Gastroesophageal sphincter (tissue), 4 donors: ENCODE measurements around the gene UBAP2. TPM values are rescaled to one million over a fixed set of nuclear protein-coding genes. Genes with fewer than 3 reads are reported as not detected.
"Not testable (repeated sequence)": the region's sequence is repeated elsewhere in the genome, so short reads cannot be mapped to it uniquely, and the experiment has no call there.

ENCODE experiments used
- ATAC-seq: fragments of 150-250 bp; one replicate; pipeline ENCODE4 v1.9.1; 2016; ENCODE audit warnings: mild to moderate bottlenecking, moderate library complexity
- H3K27ac ChIP-seq, 4 donors: fragments of 200-600 bp; sonication (generic) in 3 of 4; 1 replicate in 3 of 4; 2 replicates in 1 of 4; pipeline ENCODE4 v1.5.1; 2016 to 2019
- H3K27me3 ChIP-seq: fragments of 200-600 bp; sonication (generic); one replicate; pipeline ENCODE4 v1.5.1; 2019
- H3K36me3 ChIP-seq, 2 donors: fragments of 200-600 bp; sonication (generic); one replicate each; pipeline ENCODE4 v1.5.1; 2019; ENCODE audit warnings: control low read depth in 1 of 2
- H3K4me1 ChIP-seq, 3 donors: fragments of 200-600 bp; sonication (generic); 1 replicate in 2 of 3; 2 replicates in 1 of 3; pipeline ENCODE4 v1.5.1; 2016 to 2019; ENCODE audit warnings: control low read depth in 2 of 3
- H3K4me3 ChIP-seq, 2 donors: fragments of 200-600 bp; sonication (generic); one replicate each; pipeline ENCODE4 v1.5.1; 2019; ENCODE audit warnings: mild to moderate bottlenecking in 1 of 2, moderate library complexity in 1 of 2
- H3K9me3 ChIP-seq, 3 donors: fragments of 200-600 bp; sonication (generic); one replicate each; pipeline ENCODE4 v1.5.1; 2017 to 2019; ENCODE audit warnings: control low read depth in 2 of 3
- CTCF ChIP-seq, 4 experiments: fragments of 200-600 bp in 2 of 4; fragments of 450-650 bp in 2 of 4; sonication (generic) in 1 of 4; IDR thresholded peaks; one replicate each; pipeline ENCODE4 v1.5.1; 2017 to 2019; ENCODE audit warnings: antibody characterized with exemption in 4 of 4, mild to moderate bottlenecking in 2 of 4, moderate library complexity in 2 of 4
- EP300 ChIP-seq: sonication (generic); formaldehyde crosslinking; IDR thresholded peaks from one replicate; pipeline ENCODE4 v1.6.1; 2017; ENCODE audit warnings: antibody characterized with exemption, mild to moderate bottlenecking
- POLR2A ChIP-seq, 2 donors: fragments of 450-650 bp; IDR thresholded peaks; one replicate each; pipeline ENCODE4 v1.6.1; 2017; ENCODE audit warnings: antibody characterized with exemption in 2 of 2, mild to moderate bottlenecking in 2 of 2, moderate library complexity in 1 of 2
- POLR2AphosphoS5 ChIP-seq: sonication (generic); formaldehyde crosslinking; IDR thresholded peaks from one replicate; pipeline ENCODE4 v1.6.1; 2017; ENCODE audit warnings: antibody characterized with exemption
- WGBS, 2 donors: methylation state at CpG; one replicate each; pipeline ENCODE4 v1.1.5; 2018; ENCODE audit warnings: low coverage in 1 of 2; 5-methylcytosine and 5-hydroxymethylcytosine counted together
- total RNA-seq, 4 donors: library from RNA; depleted of rRNA; stranded (reverse); fragments of >200 nt; gene quantifications; one replicate each; pipeline ENCODE4 v1.1.0, GENCODE V29; 2016

Gene UBAP2
- total RNA-seq, 4 donors from 2014 or later = 27.5 to 41.5 (median 32.8) TPM

- H3K4me1 ChIP-seq = peaks cover 0 to 26% (median 0%) of the 10 kb centered on the region in 3 donors
- H3K9me3 ChIP-seq = no peaks in the 10 kb centered on the region
- no peak for ATAC-seq
- no peaks in the 10 kb centered on the region for H3K27me3 ChIP-seq
- peaks cover 0 to 55% of the 10 kb centered on the region in 2 donors for H3K36me3 ChIP-seq
- WGBS, 2 donors = 46 to 82% methylated on average over 5 of the region's 5 CpGs
- TF ChIP-seq CTCF (IDR thresholded peaks at IDR 0.05) = no peak
- TF ChIP-seq POLR2A (IDR thresholded peaks at IDR 0.05) = no peak
- TF ChIP-seq POLR2AphosphoS5 = no peak
- TF ChIP-seq EP300 = no peak
- no peak overlapping the region for H3K27ac ChIP-seq
- H3K4me3 ChIP-seq = no peak overlapping the region
Observed at GRCh38 chr9:33988219-33988890, 60.3 kb downstream of the UBAP2 start.

- no peak overlapping the region for H3K4me3 ChIP-seq
- H3K27ac ChIP-seq = no peak overlapping the region
- no peaks in the 10 kb centered on the region for H3K9me3 ChIP-seq
- 87 to 95% methylated on average over 3 of the region's 3 CpGs for WGBS, 2 donors
- H3K27me3 ChIP-seq = no peaks in the 10 kb centered on the region
- H3K36me3 ChIP-seq = peaks cover 0 to 78% of the 10 kb centered on the region in 2 donors
- no peaks in the 10 kb centered on the region for H3K4me1 ChIP-seq
- no peak for TF ChIP-seq EP300
- TF ChIP-seq POLR2A (IDR thresholded peaks at IDR 0.05) = no peak
- TF ChIP-seq POLR2AphosphoS5 = no peak
- no peak for TF ChIP-seq CTCF (IDR thresholded peaks at IDR 0.05)
- no peak for ATAC-seq
Observed at GRCh38 chr9:33976414-33976813, 72.3 kb downstream of the UBAP2 start.

DNA sequence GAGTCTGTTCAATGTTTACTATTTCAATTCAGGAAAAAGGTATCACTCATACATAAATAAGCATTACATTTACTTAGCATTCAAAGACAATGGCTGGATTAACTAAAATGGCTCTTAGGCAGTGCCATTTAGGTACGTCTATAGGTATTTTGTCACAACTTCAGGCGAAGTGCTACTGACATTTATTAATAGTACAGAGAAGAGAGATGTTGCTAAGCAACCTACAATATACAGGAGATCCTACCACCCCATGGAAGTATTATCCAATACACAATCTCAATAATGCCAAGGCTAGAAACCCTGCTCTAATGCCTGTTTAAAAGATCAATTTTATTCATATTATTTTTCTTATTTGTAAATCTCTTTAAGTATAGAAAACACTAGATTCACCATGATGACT, 76.0 kb downstream of the UBAP2 start:
- WGBS, 2 donors = 55 to 75% methylated on average over 2 of the region's 2 CpGs
- no peaks in the 10 kb centered on the region for H3K27me3 ChIP-seq
- TF ChIP-seq POLR2A (IDR thresholded peaks at IDR 0.05) (no peak), EP300 (no peak), CTCF (IDR thresholded peaks at IDR 0.05) (no peak), POLR2AphosphoS5 (no peak)
- no peaks in the 10 kb centered on the region for H3K9me3 ChIP-seq
- no peak overlapping the region for H3K4me3 ChIP-seq
- ATAC-seq = no peak
- no peaks in the 10 kb centered on the region for H3K4me1 ChIP-seq
- no peak overlapping the region for H3K27ac ChIP-seq
- peaks cover 0 to 72% of the 10 kb centered on the region in 2 donors for H3K36me3 ChIP-seq

GRCh38 chr9:33964086-33964768, 84.5 kb downstream of the UBAP2 start:
- no peaks in the 10 kb centered on the region for H3K4me1 ChIP-seq
- 81 to 100% methylated on average over 2 of the region's 2 CpGs for WGBS, 2 donors
- H3K9me3 ChIP-seq = no peaks in the 10 kb centered on the region
- ATAC-seq = no peak
- peaks cover 0 to 33% of the 10 kb centered on the region in 2 donors for H3K36me3 ChIP-seq
- no peak overlapping the region for H3K27ac ChIP-seq
- no peaks in the 10 kb centered on the region for H3K27me3 ChIP-seq
- H3K4me3 ChIP-seq = no peak overlapping the region
- TF ChIP-seq POLR2AphosphoS5 = no peak
- no peak for TF ChIP-seq POLR2A (IDR thresholded peaks at IDR 0.05)
- no peak for TF ChIP-seq CTCF (IDR thresholded peaks at IDR 0.05)
- no peak for TF ChIP-seq EP300

DNA sequence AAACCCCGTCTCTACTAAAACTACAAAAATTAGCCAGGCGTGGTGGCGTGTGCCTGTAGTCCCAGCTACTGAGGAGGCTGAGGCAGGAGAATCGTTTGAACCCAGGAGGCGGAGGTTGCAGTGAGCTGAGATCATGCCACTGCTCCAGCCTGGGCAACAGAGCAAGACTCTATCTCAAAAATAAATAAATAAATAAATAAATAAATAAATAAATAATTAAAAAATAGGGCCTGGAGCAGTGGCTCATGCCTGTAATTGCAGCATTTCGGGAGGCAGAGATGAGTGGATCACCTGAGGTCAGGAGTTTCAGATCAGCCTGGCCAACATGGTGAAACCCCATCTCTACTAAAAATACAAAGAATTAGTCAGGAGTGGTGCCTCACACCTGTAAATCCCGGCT, 86.2 kb downstream of the UBAP2 start:
- H3K9me3 ChIP-seq, H3K4me3 ChIP-seq, H3K27me3 ChIP-seq, H3K4me1 ChIP-seq, H3K27ac ChIP-seq, ATAC-seq: not testable (repeated sequence)
- 82 to 96% methylated on average over 4 to 7 of the region's 7 CpGs for WGBS, 2 donors
- peaks cover 0 to 48% of the 10 kb centered on the region in 2 donors for H3K36me3 ChIP-seq
